GM23248 (cell line): ENCODE measurements around the gene RIC1. TPM values are rescaled to one million over a fixed set of nuclear protein-coding genes. Genes with fewer than 3 reads are reported as not detected.

ENCODE experiments used
- DNase-seq: peaks from one replicate; pipeline ENCODE4 v3.0.0-alpha.2; 2015
- H2AFZ ChIP-seq: fragments of 200-600 bp; sonication (generic); 2 replicates; pipeline ENCODE4 v1.6.1; 2016; ENCODE audit warnings: antibody characterized with exemption
- H3F3A ChIP-seq: fragments of 200-600 bp; sonication (generic); 2 replicates; pipeline ENCODE4 v1.6.1; 2016; ENCODE audit warnings: mild to moderate bottlenecking, antibody characterized with exemption, mixed run types; ENCODE audit not compliant: insufficient read depth
- H3K27ac ChIP-seq: fragments of 200-600 bp; sonication (generic); 2 replicates; pipeline ENCODE4 v1.5.1; 2016; ENCODE audit warnings: mild to moderate bottlenecking
- H3K27me3 ChIP-seq: fragments of 200-600 bp; sonication (generic); replicated peaks from 2 replicates; pipeline ENCODE4 v1.6.1; 2016; ENCODE audit warnings: mild to moderate bottlenecking; ENCODE audit not compliant: insufficient read depth
- H3K36me3 ChIP-seq: fragments of 200-600 bp; sonication (generic); 2 replicates; pipeline ENCODE4 v1.6.1; 2016; ENCODE audit warnings: low read depth, mild to moderate bottlenecking
- H3K4me1 ChIP-seq: fragments of 200-600 bp; sonication (generic); 2 replicates; pipeline ENCODE4 v1.6.1; 2016; ENCODE audit warnings: mild to moderate bottlenecking; ENCODE audit not compliant: insufficient read depth
- H3K4me2 ChIP-seq: fragments of 200-600 bp; sonication (generic); one replicate; pipeline ENCODE4 v1.6.1; 2016; ENCODE audit warnings: mild to moderate bottlenecking; ENCODE audit not compliant: unreplicated experiment
- H3K4me3 ChIP-seq: fragments of 200-600 bp; sonication (generic); 2 replicates; pipeline ENCODE4 v1.5.1; 2016; ENCODE audit warnings: mild to moderate bottlenecking
- H3K79me2 ChIP-seq: fragments of 200-600 bp; sonication (generic); 2 replicates; pipeline ENCODE4 v1.6.1; 2016; ENCODE audit warnings: mild to moderate bottlenecking; ENCODE audit not compliant: insufficient read depth
- H3K9ac ChIP-seq: fragments of 200-600 bp; sonication (generic); 2 replicates; pipeline ENCODE4 v1.6.1; 2016; ENCODE audit warnings: mild to moderate bottlenecking
- H3K9me2 ChIP-seq: fragments of 200-600 bp; sonication (generic); 2 replicates; pipeline ENCODE4 v1.6.1; 2016; ENCODE audit warnings: mixed run types, mild to moderate bottlenecking, moderate library complexity; ENCODE audit not compliant: insufficient read depth
- H3K9me3 ChIP-seq: fragments of 200-600 bp; sonication (generic); one replicate; pipeline ENCODE4 v1.6.1; 2017; ENCODE audit warnings: low read depth
- H4K20me1 ChIP-seq: fragments of 200-600 bp; sonication (generic); 2 replicates; pipeline ENCODE4 v1.6.0; 2016; ENCODE audit not compliant: insufficient read depth
- EZH2 ChIP-seq: fragments of 200-600 bp; sonication (generic); IDR thresholded peaks from 2 replicates; pipeline ENCODE4 v1.6.1; 2018; ENCODE audit warnings: antibody characterized with exemption, mild to moderate bottlenecking; ENCODE audit not compliant: insufficient read depth, poor library complexity, severe bottlenecking
- EZH2phosphoT487 ChIP-seq: fragments of 200-600 bp; sonication (generic); IDR thresholded peaks from 2 replicates; pipeline ENCODE4 v1.6.1; 2018; ENCODE audit warnings: antibody characterized with exemption, moderate library complexity, mild to moderate bottlenecking, low read depth; ENCODE audit not compliant: insufficient read depth
- WGBS, 2 experiments: methylation state at CpG; one replicate each; pipeline ENCODE4 v1.1.6; 2015 to 2017; ENCODE audit warnings: low lambda C conversion rate in 2 of 2, low coverage in 1 of 2; ENCODE audit errors: missing lambda C conversion rate in 2 of 2; 5-methylcytosine and 5-hydroxymethylcytosine counted together
- in situ Hi-C: fragments of 300-500 bp; cut with MboI; formaldehyde crosslinking; loops from 2 replicates; pipeline ENCODE4 v1.15.0; 2020
- polyA plus RNA-seq: library from polyadenylated mRNA; unstranded; fragments of >200 nt; fragmentation: Nextera tagmentation; extraction: Ambion mirVana; gene quantifications from 2 replicates; pipeline ENCODE4 v1.2.1, GENCODE V29; 2016
- total RNA-seq: library from RNA; depleted of rRNA; stranded (reverse); fragments of >200 nt; shearing (Covaris generic); gene quantifications from 2 replicates; pipeline ENCODE4 v1.2.3, GENCODE V29; 2014

The RIC1 gene
- total and polyA plus RNA-seq, 2 experiments from 2014 or later = 13.0 to 48.7 TPM

- Histone ChIP-seq H3K27me3 (no peaks in the 10 kb centered on the region), H3K27ac (no peak overlapping the region), H3K79me2 (peaks cover 100% of the 10 kb centered on the region), H3K4me2 (peak overlapping the region; percentile 37), H3F3A (peaks cover 7% of the 10 kb centered on the region; the same call in 1 of the 2 replicates), H3K9me3 (no peaks in the 10 kb centered on the region), H3K9ac (no peak overlapping the region), H4K20me1 (peaks cover 32% of the 10 kb centered on the region), H3K4me1 (peaks cover 23% of the 10 kb centered on the region), H3K36me3 (no peaks in the 10 kb centered on the region), H3K9me2 (no peaks in the 10 kb centered on the region), H2AFZ (no peak overlapping the region), H3K4me3 (no peak overlapping the region)
- no peak for TF ChIP-seq EZH2phosphoT487
- no peak for TF ChIP-seq EZH2
- 17 to 21% methylated on average over 1 of the region's 1 CpG for WGBS, 2 experiments
- peak; percentile 27 for DNase-seq
- in situ Hi-C loops = no loop called here
These were observed 15.6 kb downstream of the RIC1 start for GRCh38 chr9:5644501-5644900.

DNA sequence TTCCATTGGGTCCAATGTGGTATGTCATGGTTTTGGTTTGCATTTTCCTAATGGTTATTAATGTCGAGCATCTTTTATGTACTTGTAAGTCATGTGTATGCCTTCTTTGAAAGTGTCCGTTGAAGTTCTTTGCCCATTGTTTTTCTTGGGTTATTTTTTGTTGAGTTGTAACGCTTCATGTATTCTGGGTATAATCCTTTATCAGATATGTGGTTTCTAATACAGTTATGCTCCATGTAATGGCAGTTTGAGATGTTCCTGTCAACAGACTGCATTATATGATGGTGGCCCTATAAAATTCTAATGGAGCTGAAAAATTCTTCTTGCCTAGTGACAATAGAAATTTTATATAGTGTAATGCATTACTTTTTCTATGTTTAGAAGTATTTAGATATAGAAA, 17.2 kb downstream of the RIC1 start:
- Histone ChIP-seq H3K9ac (no peak overlapping the region), H3K36me3 (no peaks in the 10 kb centered on the region), H3K9me2 (no peaks in the 10 kb centered on the region), H3K79me2 (peaks cover 100% of the 10 kb centered on the region), H3K9me3 (no peaks in the 10 kb centered on the region), H3K4me2 (no peak overlapping the region), H3K27ac (no peak overlapping the region), H3F3A (peaks cover 7% of the 10 kb centered on the region; the same call in 1 of the 2 replicates), H2AFZ (no peak overlapping the region), H3K4me1 (peaks cover 25% of the 10 kb centered on the region), H4K20me1 (peaks cover 32% of the 10 kb centered on the region), H3K4me3 (no peak overlapping the region), H3K27me3 (no peaks in the 10 kb centered on the region)
- DNase-seq = no peak
- 81 to 93% methylated on average over 3 of the region's 3 CpGs for WGBS, 2 experiments
- in situ Hi-C loops = no loop called here
- TF ChIP-seq EZH2 (no peak), EZH2phosphoT487 (no peak)

- no peaks in the 10 kb centered on the region for H3K9me2 ChIP-seq
- H2AFZ ChIP-seq = no peak overlapping the region
- peaks cover 5% of the 10 kb centered on the region for H3K9me3 ChIP-seq
- H3K79me2 ChIP-seq = peaks cover 100% of the 10 kb centered on the region
- no peak overlapping the region for H3K4me2 ChIP-seq
- in situ Hi-C loops = no loop called here
- peaks cover 35% of the 10 kb centered on the region; the same call in 1 of the 2 replicates for H4K20me1 ChIP-seq
- H3F3A ChIP-seq = peaks cover 14% of the 10 kb centered on the region; the same call in 1 of the 2 replicates
- no peak overlapping the region for H3K4me3 ChIP-seq
- no peak for DNase-seq
- H3K4me1 ChIP-seq = peaks cover 8% of the 10 kb centered on the region; the same call in 1 of the 2 replicates
- no peak for TF ChIP-seq EZH2
- no peak for TF ChIP-seq EZH2phosphoT487
- H3K27ac ChIP-seq = no peak overlapping the region
- no peak overlapping the region for H3K9ac ChIP-seq
- 97 to 100% methylated on average over 2 of the region's 2 CpGs for WGBS, 2 experiments
- no peaks in the 10 kb centered on the region for H3K27me3 ChIP-seq
- H3K36me3 ChIP-seq = no peaks in the 10 kb centered on the region
These were observed 21.6 kb downstream of the RIC1 start for GRCh38 chr9:5650356-5651105.

GRCh38 chr9:5651246-5651645, 22.3 kb downstream of the RIC1 start:
- TF ChIP-seq EZH2phosphoT487 (no peak), EZH2 (no peak)
- in situ Hi-C loops = no loop called here
- Histone ChIP-seq H3K9me3 (peaks cover 5% of the 10 kb centered on the region), H3K4me1 (peaks cover 8% of the 10 kb centered on the region; the same call in 1 of the 2 replicates), H3K4me3 (no peak overlapping the region), H3K79me2 (peaks cover 100% of the 10 kb centered on the region), H3K9me2 (no peaks in the 10 kb centered on the region), H3K36me3 (no peaks in the 10 kb centered on the region), H3K9ac (no peak overlapping the region), H4K20me1 (peaks cover 30% of the 10 kb centered on the region; the same call in 1 of the 2 replicates), H3F3A (peaks cover 14% of the 10 kb centered on the region; the same call in 1 of the 2 replicates), H3K27me3 (no peaks in the 10 kb centered on the region), H2AFZ (no peak overlapping the region), H3K27ac (no peak overlapping the region), H3K4me2 (no peak overlapping the region)
- DNase-seq = no peak
